SK-N-SH (cell line): ENCODE measurements around the gene TTC16. TPM values are rescaled to one million over a fixed set of nuclear protein-coding genes. Genes with fewer than 3 reads are reported as not detected.

ENCODE experiments used
- CTCF ChIA-PET: fragments of 300-600, 350-600 bp; formaldehyde crosslinking; extraction: SDS; loops from one replicate; lab custom pipeline; 2021; lab: Yijun Ruan, JAX
- POLR2A ChIA-PET: fragments of 350-600 bp; sonication (Branson Sonifier 250); formaldehyde crosslinking; extraction: SDS; loops from one replicate; lab custom pipeline; 2020; ENCODE audit warnings: antibody characterized with exemption, inconsistent platforms; lab: Yijun Ruan, JAX
- DNase-seq: peaks from one replicate; pipeline ENCODE4 v3.0.0; 2012
- H2AFZ ChIP-seq: fragments of 200-600 bp; sonication (generic); 2 replicates; pipeline ENCODE4 v1.8.1; 2016; ENCODE audit warnings: antibody characterized with exemption, mild to moderate bottlenecking, low read depth
- H3F3A ChIP-seq: fragments of 200-600 bp; sonication (generic); replicated peaks from 2 replicates; pipeline ENCODE3; 2016; ENCODE audit warnings: antibody characterized with exemption, mild to moderate bottlenecking; ENCODE audit not compliant: insufficient read depth
- H3K27ac ChIP-seq, 2 experiments: fragments of 200-500 bp in 1 of 2; fragments of 200-600 bp in 1 of 2; sonication (Bioruptor generic) in 1 of 2; sonication (generic), shearing (Covaris generic) in 1 of 2; 2 replicates each; pipeline versions ENCODE4 v1.5.1 to v1.6.1; 2014 to 2016; ENCODE audit warnings: low read depth in 2 of 2, inconsistent platforms in 1 of 2, low read length in 1 of 2, mild to moderate bottlenecking in 1 of 2, mixed read lengths in 1 of 2
- H3K27me3 ChIP-seq: fragments of 200-600 bp; sonication (generic), shearing (Covaris generic); 2 replicates; pipeline ENCODE4 v1.6.1; 2016; ENCODE audit warnings: mixed run types; ENCODE audit not compliant: insufficient read depth
- H3K36me3 ChIP-seq, 2 experiments: fragments of 200-500 bp in 1 of 2; fragments of 200-600 bp in 1 of 2; sonication (Bioruptor generic) in 1 of 2; sonication (generic) in 1 of 2; replicated peaks in 1 of 2; 2 replicates each; pipeline versions ENCODE3 to v1.5.1; 2014 to 2016; ENCODE audit warnings: low read length in 1 of 2, mild to moderate bottlenecking in 1 of 2; ENCODE audit not compliant: insufficient read depth in 2 of 2, control insufficient read depth in 1 of 2
- H3K4me1 ChIP-seq, 2 experiments: fragments of 200-500 bp in 1 of 2; fragments of 200-600 bp in 1 of 2; sonication (Bioruptor generic) in 1 of 2; sonication (generic), shearing (Covaris generic) in 1 of 2; 2 replicates each; pipeline versions ENCODE4 v1.5.1 to v1.6.1; 2014 to 2016; ENCODE audit warnings: low read depth in 1 of 2, low read length in 1 of 2, mixed run types in 1 of 2; ENCODE audit not compliant: insufficient read depth in 2 of 2, control insufficient read depth in 1 of 2
- H3K4me2 ChIP-seq: fragments of 200-600 bp; sonication (generic), shearing (Covaris generic); 2 replicates; pipeline ENCODE4 v1.6.1; 2017; ENCODE audit warnings: mixed run types
- H3K4me3 ChIP-seq, 2 experiments: fragments of 200-500 bp in 1 of 2; fragments of 200-600 bp in 1 of 2; sonication (Bioruptor generic) in 1 of 2; sonication (generic), shearing (Covaris generic) in 1 of 2; 2 replicates each; pipeline versions ENCODE4 v1.5.1 to v1.8.1; 2014 to 2016; ENCODE audit warnings: low read depth in 2 of 2, inconsistent platforms in 1 of 2, low read length in 1 of 2, mild to moderate bottlenecking in 1 of 2, mixed read lengths in 1 of 2, moderate library complexity in 1 of 2
- H3K79me2 ChIP-seq: fragments of 200-600 bp; sonication (generic); 2 replicates; pipeline ENCODE4 v1.8.1; 2017; ENCODE audit warnings: mild to moderate bottlenecking; ENCODE audit not compliant: insufficient read depth
- H3K9ac ChIP-seq: fragments of 200-600 bp; sonication (generic); 2 replicates; pipeline ENCODE4 v1.6.1; 2017; ENCODE audit warnings: mixed run types
- H3K9me2 ChIP-seq: fragments of 200-600 bp; sonication (generic); 2 replicates; pipeline ENCODE4 v1.6.1; 2017; ENCODE audit warnings: mixed run types
- H3K9me3 ChIP-seq: fragments of 200-600 bp; sonication (generic); 2 replicates; pipeline ENCODE4 v1.6.1; 2017; ENCODE audit warnings: mixed run types, mild to moderate bottlenecking, moderate library complexity
- H4K20me1 ChIP-seq: fragments of 200-600 bp; sonication (generic); 2 replicates; pipeline ENCODE4 v1.6.1; 2017; ENCODE audit warnings: mild to moderate bottlenecking, mixed run types; ENCODE audit not compliant: insufficient read depth
- EZH2phosphoT487 ChIP-seq: fragments of 200-600 bp; sonication (generic); IDR thresholded peaks from 2 replicates; pipeline ENCODE4 v1.6.1; 2017; ENCODE audit warnings: low read depth, mixed run types, mild to moderate bottlenecking, antibody characterized with exemption, moderate library complexity, borderline replicate concordance
- FOXJ3 ChIP-seq: sonication (generic); formaldehyde crosslinking; IDR thresholded peaks from 2 replicates; pipeline ENCODE4 v1.5.1; 2020; ENCODE audit warnings: mild to moderate bottlenecking, missing genetic modification reagents
- RAD21 ChIP-seq: IDR thresholded peaks from 2 replicates; pipeline ENCODE4 v1.6.1; 2012; ENCODE audit warnings: mild to moderate bottlenecking, low read length
- RCOR1 ChIP-seq: fragments of 150-350 bp; IDR thresholded peaks from 2 replicates; pipeline ENCODE4 v1.6.1; 2017; ENCODE audit warnings: antibody characterized with exemption, low read length
- RFX5 ChIP-seq: IDR thresholded peaks from 2 replicates; pipeline ENCODE4 v1.6.1; 2012; ENCODE audit warnings: mild to moderate bottlenecking, improper control_type of control experiment, low read length
- SMC3 ChIP-seq: IDR thresholded peaks from 2 replicates; pipeline ENCODE4 v1.6.1; 2012; ENCODE audit warnings: low read depth, low read length, improper control_type of control experiment
- TAF1 ChIP-seq: IDR thresholded peaks from 2 replicates; pipeline ENCODE4 v1.6.1; 2012; ENCODE audit warnings: low read depth, mild to moderate bottlenecking, low read length, moderate library complexity, borderline replicate concordance
- USF2 ChIP-seq: fragments of 150-350 bp; IDR thresholded peaks from 2 replicates; pipeline ENCODE4 v1.6.1; 2017; ENCODE audit warnings: antibody characterized with exemption, low read length, low read depth, borderline replicate concordance
- WGBS: methylation state at CpG from one replicate; pipeline ENCODE4 v1.1.6; 2017; ENCODE audit warnings: low lambda C conversion rate; 5-methylcytosine and 5-hydroxymethylcytosine counted together
- polyA plus RNA-seq, 3 experiments: library from polyadenylated mRNA; depleted of rRNA; stranded (reverse); fragments of >200 nt; gene quantifications; 2 replicates each; pipeline ENCODE4 v1.2.3, GENCODE V29; 2012
- TF ChIP-seq, protein P1 (sequence below): IDR thresholded peaks from 2 replicates; pipeline ENCODE4 v1.4.0; 2012; ENCODE audit warnings: low read depth, borderline replicate concordance

TTC16 gene
- polyA plus RNA-seq, 1 of the 3 experiments (the other 2 are of a cell fraction) = 0.05 TPM

- POLR2A ChIA-PET = interaction anchor here (0.6 to 1.6 kb wide), 8 partner anchors 8 to 164 kb away, joined by 3 to 9 read pairs (median 6); partner anchors contain the start of gene CDK9
These were observed 19.8 kb downstream of the TTC16 start for GRCh38 chr9:127735530-127736185.

DNA sequence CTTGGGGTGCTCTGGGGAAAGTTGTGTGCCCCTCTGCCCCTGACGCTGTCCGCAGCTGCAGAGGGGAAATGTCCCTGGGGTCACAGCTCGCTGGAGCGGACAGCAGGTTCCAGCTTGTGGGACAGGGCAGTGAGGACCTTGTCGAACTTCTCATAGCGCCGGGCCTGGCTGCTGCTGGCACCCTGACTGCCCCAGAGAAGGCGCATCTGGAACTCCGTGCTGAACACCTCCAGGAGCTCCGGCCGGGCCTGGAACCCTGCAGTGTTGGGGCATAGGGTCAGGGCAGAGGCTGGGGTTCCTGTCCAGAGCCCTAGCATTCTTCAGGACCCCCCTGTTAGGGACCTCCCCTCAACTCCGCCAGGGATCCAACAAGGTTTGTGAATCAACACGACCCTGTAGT is 22.8 kb downstream of the TTC16 start:
- Histone ChIP-seq H3F3A (no peaks in the 10 kb centered on the region), H3K79me2 (no peaks in the 10 kb centered on the region), H3K4me2 (no peak overlapping the region), H3K27me3 (no peaks in the 10 kb centered on the region), H3K9me2 (no peaks in the 10 kb centered on the region), H3K9me3 (no peaks in the 10 kb centered on the region)
- ChIA-PET CTCF (interaction anchor here (10.7 kb wide), 1 partner anchor 150 kb away, joined by 226 read pairs; no protein-coding TSS in a partner anchor), POLR2A (no interaction called here)
- WGBS = 80% methylated on average over 6 of the region's 13 CpGs
- TF ChIP-seq TAF1 (no peak), EZH2phosphoT487 (no peak), RFX5 (no peak), RAD21 (no peak), FOXJ3 (CRISPR knock-in tag) (no peak), USF2 (no peak), SMC3 (no peak)
- TF ChIP-seq, protein P1, sequence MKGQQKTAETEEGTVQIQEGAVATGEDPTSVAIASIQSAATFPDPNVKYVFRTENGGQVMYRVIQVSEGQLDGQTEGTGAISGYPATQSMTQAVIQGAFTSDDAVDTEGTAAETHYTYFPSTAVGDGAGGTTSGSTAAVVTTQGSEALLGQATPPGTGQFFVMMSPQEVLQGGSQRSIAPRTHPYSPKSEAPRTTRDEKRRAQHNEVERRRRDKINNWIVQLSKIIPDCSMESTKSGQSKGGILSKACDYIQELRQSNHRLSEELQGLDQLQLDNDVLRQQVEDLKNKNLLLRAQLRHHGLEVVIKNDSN = no peak
- TF ChIP-seq, all 33 proteins: peak for 0
- Histone ChIP-seq H3K36me3 (no peaks in the 10 kb centered on the region), H3K27ac (no peak overlapping the region), H3K4me3 (no peak overlapping the region), H4K20me1 (no peaks in the 10 kb centered on the region), H3K9ac (no peak overlapping the region), H2AFZ (no peak overlapping the region), H3K4me1 (peaks cover 5 to 11% of the 10 kb centered on the region in 2 experiments; a peak in 1 of 4 replicates)
- DNase-seq = no peak

More at GRCh38 chr9:127735530-127736185, 19.8 kb downstream of the TTC16 start:
- no peak overlapping the region for H2AFZ ChIP-seq
- no peaks in the 10 kb centered on the region for H3K27me3 ChIP-seq
- H3K4me2 ChIP-seq = no peak overlapping the region
- H3K4me3 ChIP-seq = peak overlapping the region; percentile 79; a peak in 3 of 4 replicates
- H3K4me1 ChIP-seq = peaks cover 5 to 11% of the 10 kb centered on the region in 2 experiments; a peak in 1 of 4 replicates
- H4K20me1 ChIP-seq = no peaks in the 10 kb centered on the region
- CTCF ChIA-PET = interaction anchor here (0.7 to 10.7 kb wide), 49 partner anchors 9 to 332 kb away, joined by 3 to 226 read pairs (median 8); partner anchors contain the start of genes AK1, CDK9, ENG and SLC25A25
- DNase-seq = no peak
- H3F3A ChIP-seq = peaks cover 2% of the 10 kb centered on the region
- H3K36me3 ChIP-seq = peaks cover 0 to 3% of the 10 kb centered on the region in 2 experiments
- WGBS = 33% methylated on average over 15 of the region's 15 CpGs
- H3K9me2 ChIP-seq = no peaks in the 10 kb centered on the region
- TF ChIP-seq RCOR1 (0 out of 2 replicates have a peak, but pooled peaks have one; percentile 3), USF2 (no peak)
- no peaks in the 10 kb centered on the region for H3K9me3 ChIP-seq
- H3K9ac ChIP-seq = no peak overlapping the region
- H3K79me2 ChIP-seq = no peaks in the 10 kb centered on the region
- H3K27ac ChIP-seq = peak overlapping the region in 1 of 2 experiments; percentile 40; a peak in 1 of 4 replicates
